Neutrophil (primary cell): ENCODE data around the gene BBX.

ENCODE experiments used
- H3K27ac ChIP-seq: fragments of 200-600 bp; sonication (generic); 2 replicates; pipeline ENCODE4 v1.5.1; 2016; ENCODE audit warnings: mild to moderate bottlenecking, moderate library complexity
- H3K27me3 ChIP-seq: fragments of 200-600 bp; sonication (generic); 2 replicates; pipeline ENCODE4 v1.6.0; 2016; ENCODE audit warnings: mild to moderate bottlenecking
- H3K36me3 ChIP-seq: fragments of 200-600 bp; sonication (generic); 2 replicates; pipeline ENCODE4 v1.5.1; 2017
- H3K4me1 ChIP-seq, 2 experiments: fragments of 200-600 bp in 1 of 2; sonication (generic) in 1 of 2; 1 replicate in 1 of 2; 2 replicates in 1 of 2; pipeline versions ENCODE4 v1.5.1 to v1.6.1; 2013 to 2016; ENCODE audit warnings: low read depth in 1 of 2, low read length in 1 of 2, mild to moderate bottlenecking in 1 of 2, moderate library complexity in 1 of 2; ENCODE audit not compliant: control insufficient read depth in 1 of 2, insufficient read depth in 1 of 2
- H3K4me3 ChIP-seq, 2 experiments: fragments of 200-600 bp in 1 of 2; sonication (generic) in 1 of 2; 1 replicate in 1 of 2; 2 replicates in 1 of 2; pipeline ENCODE4 v1.5.1; 2013 to 2016; ENCODE audit warnings: low read depth in 1 of 2, low read length in 1 of 2, mild to moderate bottlenecking in 1 of 2, moderate library complexity in 1 of 2
- H3K9me3 ChIP-seq: fragments of 200-600 bp; sonication (generic); 2 replicates; pipeline ENCODE4 v1.5.1; 2016
- CTCF ChIP-seq: fragments of 200-600 bp; sonication (generic); IDR thresholded peaks from 2 replicates; pipeline ENCODE4 v1.5.1; 2016; ENCODE audit warnings: antibody characterized with exemption

BBX gene

DNA sequence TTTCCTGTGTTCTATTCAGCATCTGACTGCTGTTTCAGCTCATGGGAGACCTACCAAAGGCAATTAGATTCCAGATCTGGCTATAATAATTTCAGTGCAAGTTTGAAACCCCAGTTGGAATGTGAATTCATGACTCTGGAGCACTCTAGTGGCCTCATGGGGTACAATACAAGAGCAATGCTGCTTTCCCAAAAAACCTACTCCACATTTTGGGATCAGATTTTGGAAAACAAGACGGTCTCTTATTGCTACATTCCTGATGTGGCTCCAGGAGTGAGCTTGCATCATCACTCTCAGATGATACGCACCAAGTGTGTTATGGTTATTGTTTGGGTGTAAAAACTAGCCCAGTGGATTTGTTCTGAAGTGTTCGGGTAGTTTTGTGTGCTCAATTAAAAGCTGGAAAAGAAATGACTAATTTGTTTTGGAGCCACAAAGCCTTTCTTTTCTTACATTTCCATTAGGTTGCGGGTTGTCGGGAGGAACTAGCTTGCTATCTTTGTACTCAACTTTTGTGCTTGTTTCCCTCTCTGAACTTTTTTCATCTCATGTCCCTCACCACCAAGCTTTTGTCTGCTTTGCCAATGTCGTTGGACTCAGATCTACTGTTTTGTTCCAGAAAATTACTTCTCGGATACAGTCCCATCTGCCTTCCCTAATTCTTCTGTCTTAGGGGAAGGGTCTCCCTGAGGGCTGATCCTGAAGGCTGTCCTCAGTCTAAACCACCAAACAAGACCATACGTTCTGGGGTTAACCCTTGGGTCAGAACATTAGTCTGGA is 272.1 kb downstream of the BBX start:
- H3K27ac ChIP-seq, result no peak overlapping the region
- peaks cover 26% of the 10 kb centered on the region for H3K36me3 ChIP-seq
- TF ChIP-seq CTCF, result no peak
- H3K4me3 ChIP-seq, result no peak overlapping the region
- H3K4me1 ChIP-seq, result peaks cover 0 to 8% of the 10 kb centered on the region in 2 experiments
- H3K9me3 ChIP-seq, result no peaks in the 10 kb centered on the region
- no peaks in the 10 kb centered on the region for H3K27me3 ChIP-seq

- Histone ChIP-seq H3K27ac (no peak overlapping the region), H3K4me1 (peaks cover 0 to 8% of the 10 kb centered on the region in 2 experiments), H3K9me3 (no peaks in the 10 kb centered on the region), H3K36me3 (peaks cover 32% of the 10 kb centered on the region), H3K27me3 (no peaks in the 10 kb centered on the region), H3K4me3 (no peak overlapping the region)
- no peak for TF ChIP-seq CTCF
These were observed 272.8 kb downstream of the BBX start for GRCh38 chr3:107795514-107796094.

DNA sequence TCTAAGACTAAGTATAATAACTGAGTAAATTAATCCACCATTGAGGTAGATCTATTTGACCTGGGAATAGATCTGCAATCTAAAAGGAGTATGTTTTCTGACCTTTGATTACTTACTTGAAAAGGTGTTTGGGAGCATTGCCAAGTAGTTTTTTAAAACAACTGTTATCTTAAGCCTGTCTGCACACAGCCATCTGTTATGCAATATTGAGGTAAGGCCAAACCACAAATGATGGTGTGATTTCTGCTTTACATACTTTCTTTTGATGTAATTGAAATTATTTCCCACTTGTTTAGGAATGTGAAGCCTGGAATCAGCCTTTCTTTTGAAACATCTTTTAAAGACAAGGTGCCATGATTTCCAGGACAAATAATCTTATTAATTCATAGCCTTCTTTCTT is 274.0 kb downstream of the BBX start:
- no peak overlapping the region for H3K27ac ChIP-seq
- H3K36me3 ChIP-seq, result peaks cover 34% of the 10 kb centered on the region
- no peaks in the 10 kb centered on the region for H3K9me3 ChIP-seq
- TF ChIP-seq CTCF, result no peak
- no peaks in the 10 kb centered on the region for H3K27me3 ChIP-seq
- H3K4me1 ChIP-seq, result peaks cover 0 to 8% of the 10 kb centered on the region in 2 experiments
- no peak overlapping the region for H3K4me3 ChIP-seq

GRCh38 chr3:107797586-107797985 is 274.8 kb downstream of the BBX start:
- H3K9me3 ChIP-seq, result no peaks in the 10 kb centered on the region
- TF ChIP-seq CTCF, result no peak
- no peaks in the 10 kb centered on the region for H3K27me3 ChIP-seq
- H3K4me3 ChIP-seq, result no peak overlapping the region
- H3K27ac ChIP-seq, result no peak overlapping the region
- H3K4me1 ChIP-seq, result peaks cover 0 to 8% of the 10 kb centered on the region in 2 experiments
- peaks cover 35% of the 10 kb centered on the region for H3K36me3 ChIP-seq

DNA sequence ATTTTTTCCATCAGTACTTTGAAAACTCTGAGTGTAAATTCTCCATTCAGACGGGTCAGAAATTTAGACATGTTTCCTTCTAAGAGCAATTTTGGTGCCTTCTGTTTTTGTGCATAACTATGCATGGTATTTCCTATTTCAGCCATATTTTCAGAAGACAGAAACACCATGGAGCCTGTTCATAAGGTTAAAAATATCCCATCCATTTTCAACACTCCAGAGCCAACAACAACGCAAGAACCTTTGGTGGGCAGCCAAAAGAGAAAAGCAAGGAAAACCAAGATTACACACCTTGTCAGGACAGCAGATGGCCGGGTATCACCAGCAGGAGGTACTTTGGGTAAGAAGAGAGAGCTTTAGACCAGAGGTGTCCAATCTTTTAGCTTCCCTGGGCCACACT is 275.6 kb downstream of the BBX start:
- peaks cover 43% of the 10 kb centered on the region for H3K36me3 ChIP-seq
- no peak for TF ChIP-seq CTCF

More for the DNA sequence above, 275.6 kb downstream of the BBX start:
- no peak overlapping the region for H3K27ac ChIP-seq
- H3K27me3 ChIP-seq, result no peaks in the 10 kb centered on the region
- H3K4me3 ChIP-seq, result no peak overlapping the region
- peaks cover 0 to 8% of the 10 kb centered on the region in 2 experiments for H3K4me1 ChIP-seq
- H3K9me3 ChIP-seq, result no peaks in the 10 kb centered on the region
